Activated T-cell treated with anti-CD3 and anti-CD28 coated beads for 48 hours (primary cell): ENCODE measurements around the gene SNAPC4.
"Not testable (repeated sequence)": the region's sequence is repeated elsewhere in the genome, so short reads cannot be mapped to it uniquely, and the experiment has no call there.

Experiments used
- DNase-seq: peaks from one replicate; pipeline ENCODE4 v3.0.0-alpha.2; 2020; ENCODE audit warnings: low read depth

SNAPC4 gene

GRCh38 chr9:136353757-136354488 is 46.0 kb downstream of the SNAPC4 start:
- no peak for DNase-seq

GRCh38 chr9:136353088-136353487 is 46.9 kb downstream of the SNAPC4 start:
- no peak for DNase-seq

GRCh38 chr9:136352682-136353081 is 47.3 kb downstream of the SNAPC4 start:
- DNase-seq = no peak

- not testable (repeated sequence) for DNase-seq
These were observed 48.1 kb downstream of the SNAPC4 start for GRCh38 chr9:136351868-136352267.

GRCh38 chr9:136351252-136351800 is 48.6 kb downstream of the SNAPC4 start:
- DNase-seq = no peak
